ENCODE data around the gene CRYL1. TPM values are rescaled to one million over a fixed set of nuclear protein-coding genes. Genes with fewer than 3 reads are reported as not detected.

Gene CRYL1
- total RNA-seq, 1 experiment from 2014 or later = 2.9 TPM

GRCh38 chr13:20407759-20408158, 117.9 kb downstream of the CRYL1 start:
- ATAC-seq (no peak), DNase-seq (ENCODE audit: low spot score) (no peak)
- TF ChIP-seq FOXK1 (CRISPR knock-in tag; IDR thresholded peaks at IDR 0.05) = no peak
- no peak for TF ChIP-seq MXD4 (CRISPR knock-in tag; IDR thresholded peaks at IDR 0.05; ENCODE audit: borderline replicate concordance)
- TF ChIP-seq TEAD4 (CRISPR knock-in tag; IDR thresholded peaks at IDR 0.05) = no peak
- no peak for TF ChIP-seq ZBTB43 (CRISPR knock-in tag; IDR thresholded peaks at IDR 0.05)
- no peak for TF ChIP-seq MLX (CRISPR knock-in tag; IDR thresholded peaks at IDR 0.05)
- no peak for TF ChIP-seq MYBL2 (CRISPR knock-in tag; IDR thresholded peaks at IDR 0.05)
- no peak for TF ChIP-seq ATF6 (CRISPR knock-in tag; IDR thresholded peaks at IDR 0.05)
- TF ChIP-seq HMGXB4 (CRISPR knock-in tag; IDR thresholded peaks at IDR 0.05) = no peak
- TF ChIP-seq ZNF121 (CRISPR knock-in tag; IDR thresholded peaks at IDR 0.05) = no peak
- TF ChIP-seq ZNF281 (CRISPR knock-in tag; IDR thresholded peaks at IDR 0.05) = no peak
- TF ChIP-seq RORB (CRISPR knock-in tag; IDR thresholded peaks at IDR 0.05) = no peak
- no peak for TF ChIP-seq E2F1 (CRISPR knock-in tag; IDR thresholded peaks at IDR 0.05)
- TF ChIP-seq ATF1 (CRISPR knock-in tag; IDR thresholded peaks at IDR 0.05) = no peak
- no peak for TF ChIP-seq ZNF416 (CRISPR knock-in tag; IDR thresholded peaks at IDR 0.05)
- TF ChIP-seq ATF3 (CRISPR knock-in tag; conservative IDR thresholded peaks at IDR 0.05) = no peak
- no peak for TF ChIP-seq ELF4 (CRISPR knock-in tag; IDR thresholded peaks at IDR 0.05; ENCODE audit: low read depth)
- CTCF ChIA-PET = interaction anchor here (1.4 kb wide), 1 partner anchor 58 kb away, joined by 3 read pairs; no protein-coding TSS in a partner anchor
- no peaks in the 10 kb centered on the region for H3K9me3 Mint-ChIP-seq
- H3K27ac Mint-ChIP-seq = no peak overlapping the region
- no peaks in the 10 kb centered on the region for H3K36me3 Mint-ChIP-seq
- peaks cover 6% of the 10 kb centered on the region; the same call in 1 of the 2 replicates for H3K27me3 Mint-ChIP-seq (ENCODE audit: low read depth)
- no peak overlapping the region for H3K4me3 Mint-ChIP-seq
- POLR2A ChIA-PET = no interaction called here
- peaks cover 29% of the 10 kb centered on the region for H3K4me1 Mint-ChIP-seq

All from WTC11 (cell line).